H1 (cell line): Measurements from ENCODE around the gene USE1. TPM values are rescaled to one million over a fixed set of nuclear protein-coding genes. Genes with fewer than 3 reads are reported as not detected.

Experiments used
- BRCA1 ChIP-seq: IDR thresholded peaks from 2 replicates; pipeline ENCODE4 v1.6.1; 2012; ENCODE audit warnings: low read depth, low read length, improper control_type of control experiment
- HDAC6 ChIP-seq: IDR thresholded peaks from one replicate; pipeline ENCODE4 v1.7.1; 2012; ENCODE audit warnings: low read depth, mild to moderate bottlenecking, inconsistent platforms, low read length, moderate library complexity
- JUND ChIP-seq: IDR thresholded peaks from 2 replicates; pipeline ENCODE4 v1.6.1; 2011; ENCODE audit warnings: mild to moderate bottlenecking, improper control_type of control experiment, low read length
- KDM1A ChIP-seq: fragments of 200-600, 300-600 bp; sonication (generic); IDR thresholded peaks from 2 replicates; pipeline ENCODE4 v1.7.1; 2016; ENCODE audit warnings: mild to moderate bottlenecking, low read length, borderline replicate concordance
- SIX5 ChIP-seq: IDR thresholded peaks from 2 replicates; pipeline ENCODE4 v1.6.1; 2011; ENCODE audit warnings: mild to moderate bottlenecking, low read depth, low read length
- TEAD4 ChIP-seq: IDR thresholded peaks from 2 replicates; pipeline ENCODE4 v1.6.1; 2012; ENCODE audit warnings: low read depth, low read length, inconsistent platforms, mixed read lengths
- polyA plus RNA-seq, 7 experiments: library from polyadenylated mRNA; depleted of rRNA in 3 of 7; stranded (reverse) in 5 of 7; unstranded in 2 of 7; fragments of >200 nt in 5 of 7; fragments of 200-250 nt in 2 of 7; gene quantifications; 1 replicate in 5 of 7; 2 replicates in 1 of 7; 4 replicates in 1 of 7; pipeline versions ENCODE4 v1.2.1 to v1.2.3, GENCODE V29; 2011 to 2013; ENCODE audit warnings: missing spikeins in 2 of 7, mixed read lengths in 2 of 7
- total RNA-seq: library from RNA; stranded (reverse); fragmentation: NEBNext Ultra II Directional; extraction: Animal tissue kit (Norgen Biotek cat#: 25700); gene quantifications from 2 replicates; pipeline ENCODE4 v1.2.1, GENCODE V29; 2021
- TF ChIP-seq, protein P1 (sequence below): fragments of 300-600 bp; sonication (generic); IDR thresholded peaks from 2 replicates; pipeline ENCODE4 v1.7.1; 2012; ENCODE audit warnings: low read length, moderate library complexity, mild to moderate bottlenecking, inconsistent platforms; ENCODE audit not compliant: insufficient replicate concordance
- TF ChIP-seq, protein P2 (sequence below): IDR thresholded peaks from 2 replicates; pipeline ENCODE4 v1.6.1; 2012; ENCODE audit warnings: inconsistent platforms

Gene USE1
- total and polyA plus RNA-seq, 2 of the 8 experiments (the other 6 are each of a cell fraction or from before 2014, with no cell fraction given), result 8.7 to 13.9 TPM

DNA sequence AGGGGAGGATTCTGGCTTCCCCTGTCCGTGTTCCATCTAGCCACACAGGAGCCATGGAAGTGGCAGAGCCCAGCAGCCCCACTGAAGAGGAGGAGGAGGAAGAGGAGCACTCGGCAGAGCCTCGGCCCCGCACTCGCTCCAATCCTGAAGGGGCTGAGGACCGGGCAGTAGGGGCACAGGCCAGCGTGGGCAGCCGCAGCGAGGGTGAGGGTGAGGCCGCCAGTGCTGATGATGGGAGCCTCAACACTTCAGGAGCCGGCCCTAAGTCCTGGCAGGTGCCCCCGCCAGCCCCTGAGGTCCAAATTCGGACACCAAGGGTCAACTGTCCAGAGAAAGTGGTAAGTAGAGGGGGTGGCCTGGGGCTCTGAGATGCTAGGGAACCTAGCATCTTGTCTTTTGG is 53.6 kb downstream of the USE1 start (continued):
- TF ChIP-seq, protein P1, sequence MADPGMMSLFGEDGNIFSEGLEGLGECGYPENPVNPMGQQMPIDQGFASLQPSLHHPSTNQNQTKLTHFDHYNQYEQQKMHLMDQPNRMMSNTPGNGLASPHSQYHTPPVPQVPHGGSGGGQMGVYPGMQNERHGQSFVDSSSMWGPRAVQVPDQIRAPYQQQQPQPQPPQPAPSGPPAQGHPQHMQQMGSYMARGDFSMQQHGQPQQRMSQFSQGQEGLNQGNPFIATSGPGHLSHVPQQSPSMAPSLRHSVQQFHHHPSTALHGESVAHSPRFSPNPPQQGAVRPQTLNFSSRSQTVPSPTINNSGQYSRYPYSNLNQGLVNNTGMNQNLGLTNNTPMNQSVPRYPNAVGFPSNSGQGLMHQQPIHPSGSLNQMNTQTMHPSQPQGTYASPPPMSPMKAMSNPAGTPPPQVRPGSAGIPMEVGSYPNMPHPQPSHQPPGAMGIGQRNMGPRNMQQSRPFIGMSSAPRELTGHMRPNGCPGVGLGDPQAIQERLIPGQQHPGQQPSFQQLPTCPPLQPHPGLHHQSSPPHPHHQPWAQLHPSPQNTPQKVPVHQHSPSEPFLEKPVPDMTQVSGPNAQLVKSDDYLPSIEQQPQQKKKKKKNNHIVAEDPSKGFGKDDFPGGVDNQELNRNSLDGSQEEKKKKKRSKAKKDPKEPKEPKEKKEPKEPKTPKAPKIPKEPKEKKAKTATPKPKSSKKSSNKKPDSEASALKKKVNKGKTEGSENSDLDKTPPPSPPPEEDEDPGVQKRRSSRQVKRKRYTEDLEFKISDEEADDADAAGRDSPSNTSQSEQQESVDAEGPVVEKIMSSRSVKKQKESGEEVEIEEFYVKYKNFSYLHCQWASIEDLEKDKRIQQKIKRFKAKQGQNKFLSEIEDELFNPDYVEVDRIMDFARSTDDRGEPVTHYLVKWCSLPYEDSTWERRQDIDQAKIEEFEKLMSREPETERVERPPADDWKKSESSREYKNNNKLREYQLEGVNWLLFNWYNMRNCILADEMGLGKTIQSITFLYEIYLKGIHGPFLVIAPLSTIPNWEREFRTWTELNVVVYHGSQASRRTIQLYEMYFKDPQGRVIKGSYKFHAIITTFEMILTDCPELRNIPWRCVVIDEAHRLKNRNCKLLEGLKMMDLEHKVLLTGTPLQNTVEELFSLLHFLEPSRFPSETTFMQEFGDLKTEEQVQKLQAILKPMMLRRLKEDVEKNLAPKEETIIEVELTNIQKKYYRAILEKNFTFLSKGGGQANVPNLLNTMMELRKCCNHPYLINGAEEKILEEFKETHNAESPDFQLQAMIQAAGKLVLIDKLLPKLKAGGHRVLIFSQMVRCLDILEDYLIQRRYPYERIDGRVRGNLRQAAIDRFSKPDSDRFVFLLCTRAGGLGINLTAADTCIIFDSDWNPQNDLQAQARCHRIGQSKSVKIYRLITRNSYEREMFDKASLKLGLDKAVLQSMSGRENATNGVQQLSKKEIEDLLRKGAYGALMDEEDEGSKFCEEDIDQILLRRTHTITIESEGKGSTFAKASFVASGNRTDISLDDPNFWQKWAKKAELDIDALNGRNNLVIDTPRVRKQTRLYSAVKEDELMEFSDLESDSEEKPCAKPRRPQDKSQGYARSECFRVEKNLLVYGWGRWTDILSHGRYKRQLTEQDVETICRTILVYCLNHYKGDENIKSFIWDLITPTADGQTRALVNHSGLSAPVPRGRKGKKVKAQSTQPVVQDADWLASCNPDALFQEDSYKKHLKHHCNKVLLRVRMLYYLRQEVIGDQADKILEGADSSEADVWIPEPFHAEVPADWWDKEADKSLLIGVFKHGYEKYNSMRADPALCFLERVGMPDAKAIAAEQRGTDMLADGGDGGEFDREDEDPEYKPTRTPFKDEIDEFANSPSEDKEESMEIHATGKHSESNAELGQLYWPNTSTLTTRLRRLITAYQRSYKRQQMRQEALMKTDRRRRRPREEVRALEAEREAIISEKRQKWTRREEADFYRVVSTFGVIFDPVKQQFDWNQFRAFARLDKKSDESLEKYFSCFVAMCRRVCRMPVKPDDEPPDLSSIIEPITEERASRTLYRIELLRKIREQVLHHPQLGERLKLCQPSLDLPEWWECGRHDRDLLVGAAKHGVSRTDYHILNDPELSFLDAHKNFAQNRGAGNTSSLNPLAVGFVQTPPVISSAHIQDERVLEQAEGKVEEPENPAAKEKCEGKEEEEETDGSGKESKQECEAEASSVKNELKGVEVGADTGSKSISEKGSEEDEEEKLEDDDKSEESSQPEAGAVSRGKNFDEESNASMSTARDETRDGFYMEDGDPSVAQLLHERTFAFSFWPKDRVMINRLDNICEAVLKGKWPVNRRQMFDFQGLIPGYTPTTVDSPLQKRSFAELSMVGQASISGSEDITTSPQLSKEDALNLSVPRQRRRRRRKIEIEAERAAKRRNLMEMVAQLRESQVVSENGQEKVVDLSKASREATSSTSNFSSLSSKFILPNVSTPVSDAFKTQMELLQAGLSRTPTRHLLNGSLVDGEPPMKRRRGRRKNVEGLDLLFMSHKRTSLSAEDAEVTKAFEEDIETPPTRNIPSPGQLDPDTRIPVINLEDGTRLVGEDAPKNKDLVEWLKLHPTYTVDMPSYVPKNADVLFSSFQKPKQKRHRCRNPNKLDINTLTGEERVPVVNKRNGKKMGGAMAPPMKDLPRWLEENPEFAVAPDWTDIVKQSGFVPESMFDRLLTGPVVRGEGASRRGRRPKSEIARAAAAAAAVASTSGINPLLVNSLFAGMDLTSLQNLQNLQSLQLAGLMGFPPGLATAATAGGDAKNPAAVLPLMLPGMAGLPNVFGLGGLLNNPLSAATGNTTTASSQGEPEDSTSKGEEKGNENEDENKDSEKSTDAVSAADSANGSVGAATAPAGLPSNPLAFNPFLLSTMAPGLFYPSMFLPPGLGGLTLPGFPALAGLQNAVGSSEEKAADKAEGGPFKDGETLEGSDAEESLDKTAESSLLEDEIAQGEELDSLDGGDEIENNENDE, result no peak
- TF ChIP-seq BRCA1 (no peak), HDAC6 (no peak), KDM1A (no peak), TEAD4 (no peak), SIX5 (no peak), JUND (no peak)
- TF ChIP-seq, protein P2, sequence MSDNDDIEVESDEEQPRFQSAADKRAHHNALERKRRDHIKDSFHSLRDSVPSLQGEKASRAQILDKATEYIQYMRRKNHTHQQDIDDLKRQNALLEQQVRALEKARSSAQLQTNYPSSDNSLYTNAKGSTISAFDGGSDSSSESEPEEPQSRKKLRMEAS, result no peak
